Nephron (organoid): ENCODE data around the gene KRTAP4-6.

Experiments
- H3K27ac Mint-ChIP-seq, 3 experiments: 2 replicates each; pipeline ENCODE4 v1.8.0; 2020; ENCODE audit warnings: mixed read lengths in 3 of 3, mild to moderate bottlenecking in 2 of 3, moderate library complexity in 1 of 3
- H3K27me3 Mint-ChIP-seq: 2 replicates; pipeline ENCODE4 v1.8.0; 2021; ENCODE audit warnings: low read depth, mild to moderate bottlenecking, moderate library complexity, mixed read lengths
- H3K36me3 Mint-ChIP-seq: 2 replicates; pipeline ENCODE4 v1.8.0; 2020; ENCODE audit warnings: low read depth, mixed read lengths
- H3K4me1 Mint-ChIP-seq: 2 replicates; pipeline ENCODE4 v1.8.0; 2020; ENCODE audit warnings: mixed read lengths
- H3K4me3 Mint-ChIP-seq, 3 experiments: 2 replicates each; pipeline ENCODE4 v1.8.0; 2020; ENCODE audit warnings: mild to moderate bottlenecking in 3 of 3, mixed read lengths in 3 of 3, moderate library complexity in 2 of 3
- H3K9me3 Mint-ChIP-seq: 2 replicates; pipeline ENCODE4 v1.8.0; 2020; ENCODE audit warnings: mixed read lengths
- TF ChIP-seq, protein P1 (sequence below), 3 experiments: fragments of 200-600 bp; sonication (generic); IDR thresholded peaks; one replicate each; pipeline ENCODE4 v1.5.0; 2021; ENCODE audit warnings: antibody characterized with exemption in 3 of 3; ENCODE audit not compliant: unreplicated experiment in 3 of 3

KRTAP4-6 gene

GRCh38 chr17:41098042-41098441 is 42.3 kb downstream of the KRTAP4-6 start, which contains the start of gene KRTAP4-8:
Gene KRTAP4-8, minus strand, starts transcription at chr17:41098142. Its CDS starts 58 bp downstream, at chr17:41098084.
- peaks cover 11% of the 10 kb centered on the region for H3K27me3 Mint-ChIP-seq
- H3K4me3 Mint-ChIP-seq, result peak within 1 kb of the TSS in 1 of 3 experiments; percentile 18
- H3K9me3 Mint-ChIP-seq, result peaks cover 5% of the 10 kb centered on the region
- no peaks in the 10 kb centered on the region for H3K36me3 Mint-ChIP-seq
- peaks cover 27% of the 10 kb centered on the region for H3K4me1 Mint-ChIP-seq
- H3K27ac Mint-ChIP-seq, result peak within 1 kb of the TSS in 2 of 3 experiments; percentile 23 to 43
- TF ChIP-seq, protein P1, sequence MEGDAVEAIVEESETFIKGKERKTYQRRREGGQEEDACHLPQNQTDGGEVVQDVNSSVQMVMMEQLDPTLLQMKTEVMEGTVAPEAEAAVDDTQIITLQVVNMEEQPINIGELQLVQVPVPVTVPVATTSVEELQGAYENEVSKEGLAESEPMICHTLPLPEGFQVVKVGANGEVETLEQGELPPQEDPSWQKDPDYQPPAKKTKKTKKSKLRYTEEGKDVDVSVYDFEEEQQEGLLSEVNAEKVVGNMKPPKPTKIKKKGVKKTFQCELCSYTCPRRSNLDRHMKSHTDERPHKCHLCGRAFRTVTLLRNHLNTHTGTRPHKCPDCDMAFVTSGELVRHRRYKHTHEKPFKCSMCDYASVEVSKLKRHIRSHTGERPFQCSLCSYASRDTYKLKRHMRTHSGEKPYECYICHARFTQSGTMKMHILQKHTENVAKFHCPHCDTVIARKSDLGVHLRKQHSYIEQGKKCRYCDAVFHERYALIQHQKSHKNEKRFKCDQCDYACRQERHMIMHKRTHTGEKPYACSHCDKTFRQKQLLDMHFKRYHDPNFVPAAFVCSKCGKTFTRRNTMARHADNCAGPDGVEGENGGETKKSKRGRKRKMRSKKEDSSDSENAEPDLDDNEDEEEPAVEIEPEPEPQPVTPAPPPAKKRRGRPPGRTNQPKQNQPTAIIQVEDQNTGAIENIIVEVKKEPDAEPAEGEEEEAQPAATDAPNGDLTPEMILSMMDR (IDR thresholded peaks at IDR 0.05; ENCODE audit: unreplicated experiment in 3 of 3), result no peak

GRCh38 chr17:41096055-41096454 is 44.3 kb downstream of the KRTAP4-6 start:
- Mint-ChIP-seq H3K4me1 (peaks cover 20% of the 10 kb centered on the region), H3K4me3 (no peak overlapping the region), H3K27ac (no peak overlapping the region), H3K36me3 (no peaks in the 10 kb centered on the region), H3K27me3 (peaks cover 11% of the 10 kb centered on the region), H3K9me3 (peaks cover 5% of the 10 kb centered on the region)
- TF ChIP-seq, protein P1 (IDR thresholded peaks at IDR 0.05; ENCODE audit: unreplicated experiment in 3 of 3), result no peak
